ENCODE data around the gene ASTN2.

The ASTN2 gene

GRCh38 chr9:116945817-116946216 is 469.0 kb downstream of the ASTN2 start:
- TF ChIP-seq TAF1 (IDR thresholded peaks at IDR 0.05; ENCODE audit: borderline replicate concordance, insufficient read depth, low read length) (no peak), FOXP2 (optimal IDR thresholded peaks at IDR 0.05; ENCODE audit: borderline replicate concordance, extremely low read depth, extremely low read length, insufficient read depth) (no peak), POLR2AphosphoS5 (IDR thresholded peaks at IDR 0.05; ENCODE audit: low read depth, low read length) (no peak), REST (IDR thresholded peaks at IDR 0.05; ENCODE audit: insufficient read depth in 1 of 2, low read depth in 2 of 2, low read length in 2 of 2) (no peak), SIN3A (IDR thresholded peaks at IDR 0.05; ENCODE audit: borderline replicate concordance, insufficient read depth, low read length) (no peak)

DNA sequence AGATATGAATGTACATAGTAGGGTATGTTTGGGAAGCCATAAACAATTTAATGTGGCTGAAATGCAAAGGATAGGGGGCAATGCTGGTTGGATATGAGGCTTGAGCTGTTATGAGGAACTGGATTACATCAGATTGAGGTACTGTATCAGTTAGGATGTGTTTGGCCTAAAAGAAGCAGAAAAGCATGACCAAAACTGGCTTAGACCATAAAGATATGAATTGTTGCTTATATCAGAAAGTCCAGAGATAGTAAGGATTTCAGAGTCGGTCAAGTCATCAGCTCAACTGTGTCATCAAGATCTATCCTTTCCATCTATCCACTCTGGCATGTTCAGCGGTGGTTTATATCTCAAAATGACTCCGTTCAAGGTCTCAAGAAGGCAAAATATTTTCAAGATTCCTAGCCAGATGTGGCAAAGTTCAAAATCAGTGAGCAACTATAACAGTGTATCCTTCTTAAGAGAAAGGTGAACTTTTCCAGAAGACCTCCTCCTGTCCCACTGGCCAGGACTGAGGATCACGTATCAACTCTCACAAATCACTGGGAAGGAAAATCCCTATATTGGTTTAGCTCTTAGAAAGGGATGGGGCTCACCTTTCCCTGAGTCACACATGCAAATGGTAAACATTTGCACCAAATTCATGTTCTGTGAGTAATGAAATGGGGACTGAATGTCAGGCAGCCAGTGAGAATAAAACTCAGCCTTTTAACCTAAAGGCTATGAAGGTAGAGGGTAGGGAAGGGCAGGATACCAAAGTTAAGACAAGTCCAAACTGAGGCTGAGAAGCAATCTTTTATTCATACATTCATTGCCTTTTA is 469.9 kb downstream of the ASTN2 start:
- TF ChIP-seq FOXP2 (optimal IDR thresholded peaks at IDR 0.05; ENCODE audit: borderline replicate concordance, extremely low read depth, extremely low read length, insufficient read depth) (no peak), REST (IDR thresholded peaks at IDR 0.05; ENCODE audit: insufficient read depth in 1 of 2, low read depth in 2 of 2, low read length in 2 of 2) (no peak), POLR2AphosphoS5 (IDR thresholded peaks at IDR 0.05; ENCODE audit: low read depth, low read length) (no peak), SIN3A (IDR thresholded peaks at IDR 0.05; ENCODE audit: borderline replicate concordance, insufficient read depth, low read length) (no peak), TAF1 (IDR thresholded peaks at IDR 0.05; ENCODE audit: borderline replicate concordance, insufficient read depth, low read length) (no peak)

DNA sequence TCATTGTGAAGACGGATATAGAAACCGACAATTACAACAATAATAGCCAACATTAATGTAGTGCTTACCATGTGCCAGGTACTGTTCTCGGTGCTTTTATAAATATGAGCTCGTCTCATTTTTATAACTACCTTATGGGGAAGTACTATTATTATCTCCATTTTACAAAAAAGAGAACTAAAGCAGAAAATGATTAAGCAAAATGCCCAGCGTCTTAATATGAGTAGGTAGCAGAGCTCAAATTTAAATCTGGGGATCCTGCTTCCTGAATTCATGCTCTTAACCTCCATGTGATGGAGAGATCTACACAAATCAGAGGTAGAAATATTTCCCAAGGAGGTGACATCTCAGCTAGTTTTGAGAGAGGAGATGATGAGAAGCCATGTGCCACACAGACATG is 470.9 kb downstream of the ASTN2 start:
- TF ChIP-seq FOXP2 (optimal IDR thresholded peaks at IDR 0.05; ENCODE audit: borderline replicate concordance, extremely low read depth, extremely low read length, insufficient read depth), result no peak

DNA sequence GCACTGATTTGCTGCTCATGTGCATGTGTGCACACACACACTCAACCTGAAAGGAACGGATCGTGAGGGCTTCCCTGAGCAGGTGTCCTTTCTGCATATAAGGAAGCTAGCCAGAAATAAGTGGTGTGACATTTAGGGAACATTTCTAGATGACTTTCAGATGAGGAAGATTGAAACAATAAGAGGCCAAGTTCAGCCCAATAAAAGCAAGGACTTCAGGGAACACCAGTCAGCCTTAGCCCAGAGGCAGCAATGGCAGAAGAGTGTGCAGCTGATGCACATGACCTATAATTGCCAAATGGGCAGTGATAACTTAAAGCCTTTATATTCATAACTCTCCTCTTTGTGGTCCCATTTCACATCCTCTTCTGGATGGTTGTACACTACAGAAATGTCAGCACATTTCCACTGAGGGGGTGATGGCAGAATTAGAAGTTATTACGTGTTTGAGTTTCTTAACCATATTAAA is 472.2 kb downstream of the ASTN2 start:
- TF ChIP-seq FOXP2 (optimal IDR thresholded peaks at IDR 0.05; ENCODE audit: borderline replicate concordance, extremely low read depth, extremely low read length, insufficient read depth), result no peak
- TF ChIP-seq TAF1 (IDR thresholded peaks at IDR 0.05; ENCODE audit: borderline replicate concordance, insufficient read depth, low read length), result no peak
- TF ChIP-seq SIN3A (IDR thresholded peaks at IDR 0.05; ENCODE audit: borderline replicate concordance, insufficient read depth, low read length), result no peak

GRCh38 chr9:116941266-116941665 is 473.6 kb downstream of the ASTN2 start:
- TF ChIP-seq SIN3A (IDR thresholded peaks at IDR 0.05; ENCODE audit: borderline replicate concordance, insufficient read depth, low read length) (no peak), POLR2AphosphoS5 (IDR thresholded peaks at IDR 0.05; ENCODE audit: low read depth, low read length) (no peak)

DNA sequence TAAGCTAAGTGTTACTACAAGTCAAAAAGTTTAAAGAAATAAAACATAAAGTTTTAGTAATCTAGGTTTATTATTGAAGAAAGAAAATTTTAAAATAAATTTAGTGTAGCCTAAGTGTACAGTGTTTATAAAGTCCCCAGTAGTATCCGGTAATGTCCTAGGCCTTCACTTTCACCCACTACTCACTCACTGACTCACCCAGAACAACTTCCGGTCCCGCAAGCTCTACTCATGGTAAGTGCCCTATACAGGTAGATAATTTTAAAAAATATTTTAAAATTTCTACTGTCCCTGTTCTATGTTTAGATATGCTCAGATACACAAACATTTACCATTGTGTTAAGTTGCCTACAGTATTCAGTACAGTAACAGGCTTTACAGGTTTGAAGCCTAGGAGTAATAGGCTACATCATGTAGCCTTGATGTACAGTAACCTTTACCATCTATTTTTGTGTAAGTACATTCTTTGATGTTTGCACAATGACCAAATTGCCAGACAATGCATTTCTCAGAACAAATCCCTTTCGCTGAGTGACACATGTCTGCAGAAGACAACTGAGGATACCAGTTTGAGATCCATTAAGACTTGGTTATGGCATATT is 474.1 kb downstream of the ASTN2 start:
- TF ChIP-seq SIN3A (IDR thresholded peaks at IDR 0.05; ENCODE audit: borderline replicate concordance, insufficient read depth, low read length) (no peak), REST (IDR thresholded peaks at IDR 0.05; ENCODE audit: insufficient read depth in 1 of 2, low read depth in 2 of 2, low read length in 2 of 2) (no peak), TAF1 (IDR thresholded peaks at IDR 0.05; ENCODE audit: borderline replicate concordance, insufficient read depth, low read length) (no peak), FOXP2 (optimal IDR thresholded peaks at IDR 0.05; ENCODE audit: borderline replicate concordance, extremely low read depth, extremely low read length, insufficient read depth) (no peak), POLR2AphosphoS5 (IDR thresholded peaks at IDR 0.05; ENCODE audit: low read depth, low read length) (no peak)

Measured in PFSK-1 (cell line).